Bronchial epithelial cell (primary cell): Measurements from ENCODE around the gene SYPL1. TPM values are rescaled to one million over a fixed set of nuclear protein-coding genes. Genes with fewer than 3 reads are reported as not detected.

Experiments
- DNase-seq: peaks from one replicate; pipeline ENCODE4 v3.0.0-alpha.2; 2010; ENCODE audit warnings: low read depth
- FAIRE-seq: peaks from 2 replicates; lab custom pipeline; 2011; peaks lifted over from hg19 to GRCh38; lab: Jason Lieb, UNC
- H3K27me3 ChIP-seq: 2 replicates; pipeline ENCODE4 v1.5.1; 2011; ENCODE audit warnings: low read length; ENCODE audit not compliant: control insufficient read depth, insufficient read depth
- H3K36me3 ChIP-seq: 2 replicates; pipeline ENCODE4 v1.5.1; 2011; ENCODE audit warnings: low read length; ENCODE audit not compliant: control insufficient read depth, insufficient read depth
- H3K4me3 ChIP-seq: 2 replicates; pipeline ENCODE4 v1.5.1; 2011; ENCODE audit warnings: mild to moderate bottlenecking, low read depth, low read length, control low read depth
- CTCF ChIP-seq: IDR thresholded peaks from 2 replicates; pipeline ENCODE4 v1.5.1; 2011; ENCODE audit warnings: mild to moderate bottlenecking, moderate library complexity, low read length, control low read depth, inconsistent platforms; ENCODE audit not compliant: insufficient read depth, severe bottlenecking
- total RNA-seq: library from RNA; depleted of rRNA; stranded (reverse); fragments of >200 nt; gene quantifications from 2 replicates; pipeline ENCODE4 v1.2.1, GENCODE V29; 2014

SYPL1 gene
- total RNA-seq, 1 donor from 2014 or later, result 74.8 TPM

- Histone ChIP-seq H3K27me3 (no peaks in the 10 kb centered on the region), H3K36me3 (no peaks in the 10 kb centered on the region), H3K4me3 (no peak overlapping the region)
- TF ChIP-seq CTCF, result no peak
- FAIRE-seq (no peak), DNase-seq (no peak)
These were observed 48.4 kb downstream of the SYPL1 start for GRCh38 chr7:106063692-106064091.

GRCh38 chr7:106063024-106063423 is 49.1 kb downstream of the SYPL1 start:
- DNase-seq, result no peak
- no peak for TF ChIP-seq CTCF
- Histone ChIP-seq H3K36me3 (no peaks in the 10 kb centered on the region), H3K4me3 (no peak overlapping the region), H3K27me3 (no peaks in the 10 kb centered on the region)
- no peak for FAIRE-seq

GRCh38 chr7:106062521-106062931 is 49.6 kb downstream of the SYPL1 start:
- peak; percentile 94 for DNase-seq
- TF ChIP-seq CTCF, result no peak
- H3K4me3 ChIP-seq, result no peak overlapping the region
- H3K36me3 ChIP-seq, result no peaks in the 10 kb centered on the region
- no peaks in the 10 kb centered on the region for H3K27me3 ChIP-seq
- no peak for FAIRE-seq

GRCh38 chr7:106062006-106062405 is 50.1 kb downstream of the SYPL1 start:
- FAIRE-seq (no peak), DNase-seq (peak; percentile 75)
- H3K36me3 ChIP-seq, result no peaks in the 10 kb centered on the region
- no peaks in the 10 kb centered on the region for H3K27me3 ChIP-seq
- TF ChIP-seq CTCF, result no peak
- H3K4me3 ChIP-seq, result no peak overlapping the region

- H3K27me3 ChIP-seq, result no peaks in the 10 kb centered on the region
- DNase-seq (no peak), FAIRE-seq (no peak)
- H3K36me3 ChIP-seq, result no peaks in the 10 kb centered on the region
- H3K4me3 ChIP-seq, result no peak overlapping the region
- TF ChIP-seq CTCF, result no peak
These were observed 50.7 kb downstream of the SYPL1 start for GRCh38 chr7:106061301-106061979.
